WERI-Rb-1 (cell line): ENCODE data around the gene PRXL2A.

ENCODE experiments used
- DNase-seq: peaks from one replicate; pipeline ENCODE4 v3.0.0-alpha.2; 2020
- H3K27ac ChIP-seq: fragments of 250-450 bp; sonication (Bioruptor Pico); 2 replicates; pipeline ENCODE4 v1.5.1; 2020; ENCODE audit warnings: mild to moderate bottlenecking, moderate library complexity
- H3K27me3 ChIP-seq: fragments of 250-450 bp; sonication (Bioruptor Pico); 2 replicates; pipeline ENCODE4 v1.5.1; 2021; ENCODE audit warnings: mild to moderate bottlenecking, low read depth, moderate library complexity; ENCODE audit not compliant: insufficient read depth, severe bottlenecking
- H3K36me3 ChIP-seq: fragments of 250-450 bp; sonication (Bioruptor Pico); 2 replicates; pipeline ENCODE4 v1.5.1; 2020; ENCODE audit warnings: mild to moderate bottlenecking, moderate library complexity
- H3K4me3 ChIP-seq: 2 replicates; pipeline ENCODE4 v1.5.1; 2011; ENCODE audit warnings: low read depth, mild to moderate bottlenecking, control low read depth, low read length
- H3K9me3 ChIP-seq: fragments of 250-450 bp; sonication (Bioruptor Pico); 2 replicates; pipeline ENCODE4 v1.5.1; 2021; ENCODE audit warnings: mild to moderate bottlenecking, moderate library complexity; ENCODE audit not compliant: severe bottlenecking
- CTCF ChIP-seq: IDR thresholded peaks from 2 replicates; pipeline ENCODE4 v1.5.1; 2011; ENCODE audit warnings: low read depth, mild to moderate bottlenecking, control low read depth, inconsistent platforms, low read length

The PRXL2A gene

DNA sequence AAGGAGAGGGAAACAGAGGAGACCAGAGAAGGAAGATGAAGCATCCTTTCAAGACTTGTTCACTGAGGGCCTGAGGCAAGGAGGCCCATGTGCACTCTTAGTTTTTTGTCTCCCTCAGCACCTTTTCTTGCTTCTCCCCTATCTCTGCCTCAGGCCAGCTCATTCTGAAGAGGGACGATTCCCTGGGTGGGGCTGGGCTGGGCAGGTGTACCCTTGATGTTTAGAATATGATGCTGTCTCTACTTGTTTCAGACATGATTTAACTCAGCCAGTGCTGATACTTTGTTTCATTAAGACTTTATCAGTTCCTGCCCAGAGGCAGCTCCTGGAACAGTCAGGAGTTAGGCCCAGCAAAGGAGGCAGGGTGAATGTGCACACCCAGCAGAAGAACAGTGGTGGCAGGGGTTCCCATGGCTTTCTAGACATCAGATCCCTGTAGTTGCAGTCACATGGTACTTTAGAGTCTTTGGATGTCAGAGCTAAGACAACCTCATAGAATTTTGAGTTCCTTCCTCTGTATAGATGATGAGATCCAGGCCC lies 3.4 kb downstream of the PRXL2A start:
- Histone ChIP-seq H3K36me3 (peaks cover 43% of the 10 kb centered on the region), H3K27ac (peak overlapping the region; percentile 92), H3K9me3 (no peaks in the 10 kb centered on the region), H3K4me3 (no peak overlapping the region), H3K27me3 (no peaks in the 10 kb centered on the region)
- DNase-seq = no peak
- no peak for TF ChIP-seq CTCF

GRCh38 chr10:80412486-80412885 lies 4.1 kb downstream of the PRXL2A start:
- peak overlapping the region; percentile 41; the same call in 1 of the 2 replicates for H3K27ac ChIP-seq

DNA sequence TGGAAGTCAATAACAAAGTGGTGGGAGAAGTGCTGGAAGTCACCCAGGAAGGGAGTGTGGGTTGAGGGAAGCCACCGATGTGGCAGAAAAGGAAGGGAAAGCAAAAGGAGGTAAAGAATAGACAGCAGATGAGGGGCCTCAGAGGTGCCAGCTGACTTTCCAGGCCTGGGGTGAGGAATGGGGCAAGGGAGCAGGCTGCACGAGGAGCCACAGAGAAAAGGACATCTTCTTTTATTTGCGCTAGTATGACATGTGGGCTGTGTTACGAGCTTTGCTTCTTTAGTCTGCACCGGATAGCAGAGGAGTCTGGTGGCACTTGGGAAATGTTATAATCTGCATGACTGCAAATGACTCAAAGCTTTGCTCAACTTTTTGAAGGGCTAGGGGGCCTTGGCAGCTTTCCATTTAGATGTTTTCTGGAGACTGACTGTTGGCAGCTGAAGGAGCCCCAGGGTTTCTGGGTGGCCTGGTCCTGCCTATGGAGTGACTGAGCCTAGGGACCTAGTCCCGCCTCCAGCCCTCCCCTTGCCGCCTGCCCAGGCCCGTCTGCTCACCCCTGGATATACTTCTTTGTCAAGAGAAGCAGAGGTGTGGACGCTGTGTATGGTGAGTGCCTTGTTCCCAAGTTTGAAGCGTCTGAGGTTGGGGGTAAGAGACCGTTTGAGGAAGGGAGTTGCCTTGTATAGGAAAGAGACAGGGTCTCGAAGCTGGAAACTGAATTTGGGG lies 5.1 kb downstream of the PRXL2A start:
- Histone ChIP-seq H3K27ac (peak overlapping the region; percentile 92), H3K36me3 (peaks cover 42% of the 10 kb centered on the region), H3K4me3 (no peak overlapping the region; the same call in 1 of the 2 replicates), H3K9me3 (no peaks in the 10 kb centered on the region), H3K27me3 (no peaks in the 10 kb centered on the region)
- no peak for TF ChIP-seq CTCF
- peak; percentile 63 for DNase-seq

More at GRCh38 chr10:80412486-80412885, 4.1 kb downstream of the PRXL2A start:
- DNase-seq = no peak
- no peak for TF ChIP-seq CTCF
- H3K4me3 ChIP-seq = no peak overlapping the region
- no peaks in the 10 kb centered on the region for H3K27me3 ChIP-seq
- peaks cover 43% of the 10 kb centered on the region for H3K36me3 ChIP-seq
- no peaks in the 10 kb centered on the region for H3K9me3 ChIP-seq

DNA sequence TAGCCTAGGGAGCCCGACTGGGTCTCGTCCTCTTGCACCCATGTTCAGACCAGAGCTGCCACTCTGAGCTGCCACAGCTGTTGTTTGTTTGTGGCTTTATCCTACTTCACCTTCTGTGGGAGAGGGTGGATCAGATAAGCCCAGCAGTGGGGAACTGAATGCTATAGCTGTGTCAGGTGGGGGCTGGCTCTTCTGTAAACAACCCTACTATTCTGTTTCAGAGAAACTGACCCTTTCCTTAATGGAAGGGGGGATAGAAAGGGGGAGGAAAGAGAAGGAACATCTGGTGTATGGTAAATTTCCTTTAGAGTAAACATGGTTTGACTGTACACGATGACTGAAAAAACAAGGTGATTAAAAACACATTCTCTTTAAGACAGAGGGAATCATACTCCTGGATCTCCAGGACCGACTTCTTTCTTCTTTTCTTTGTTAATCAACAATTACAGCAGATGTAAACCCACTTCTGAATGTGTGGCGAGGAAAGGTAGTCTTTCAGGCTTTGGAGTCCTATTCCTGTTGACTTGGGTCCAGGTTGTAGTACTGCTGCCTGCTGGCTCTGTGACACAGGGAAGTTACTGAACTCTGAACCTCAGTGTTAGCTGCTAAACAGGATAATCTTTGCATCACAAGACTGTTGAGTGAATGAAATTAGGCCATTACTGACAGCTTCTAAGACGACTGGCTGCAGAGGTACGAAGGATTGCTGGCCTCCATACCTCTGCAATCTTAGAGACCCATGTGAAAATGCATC lies 6.0 kb downstream of the PRXL2A start:
- H3K9me3 ChIP-seq = no peaks in the 10 kb centered on the region
- no peak for TF ChIP-seq CTCF
- peaks cover 36% of the 10 kb centered on the region for H3K36me3 ChIP-seq
- peak overlapping the region; percentile 92 for H3K27ac ChIP-seq
- peak overlapping the region; percentile 18 for H3K4me3 ChIP-seq
- DNase-seq = peak; percentile 66
- H3K27me3 ChIP-seq = no peaks in the 10 kb centered on the region

GRCh38 chr10:80415734-80416478 lies 7.6 kb downstream of the PRXL2A start:
- Histone ChIP-seq H3K9me3 (no peaks in the 10 kb centered on the region), H3K27me3 (no peaks in the 10 kb centered on the region), H3K36me3 (peaks cover 42% of the 10 kb centered on the region), H3K4me3 (no peak overlapping the region), H3K27ac (no peak overlapping the region)
- no peak for TF ChIP-seq CTCF
- no peak for DNase-seq
